ENCODE results near the gene NDUFA8. TPM values are rescaled to one million over a fixed set of nuclear protein-coding genes. Genes with fewer than 3 reads are reported as not detected.

The NDUFA8 gene
- total RNA-seq, 1 donor from 2014 or later, result 297 TPM

GRCh38 chr9:122115176-122116035 is 44.2 kb downstream of the NDUFA8 start:
- intact Hi-C loops (cut with DNase I), result no loop called here
- ATAC-seq, result no peak
- DNase-seq (ENCODE audit: missing footprints), result peak; percentile 32

GRCh38 chr9:122113574-122113973 is 46.0 kb downstream of the NDUFA8 start:
- DNase-seq (ENCODE audit: missing footprints), result no peak
- intact Hi-C loops (cut with DNase I), result no loop called here
- no peak for ATAC-seq

- ATAC-seq (no peak), DNase-seq (ENCODE audit: missing footprints) (no peak)
- intact Hi-C loops (cut with DNase I), result no loop called here
Measured at GRCh38 chr9:122112238-122112637, 47.3 kb downstream of the NDUFA8 start.

- intact Hi-C loops (cut with DNase I), result no loop called here
- no peak for DNase-seq (ENCODE audit: missing footprints)
- ATAC-seq, result no peak
Measured at GRCh38 chr9:122111413-122112085, 48.0 kb downstream of the NDUFA8 start.

GRCh38 chr9:122110100-122110833 is 49.3 kb downstream of the NDUFA8 start:
- intact Hi-C loops (cut with DNase I), result no loop called here
- no peak for ATAC-seq
- DNase-seq (ENCODE audit: missing footprints), result peak; percentile 42

- intact Hi-C loops (cut with DNase I), result no loop called here
- DNase-seq (ENCODE audit: missing footprints) (no peak), ATAC-seq (no peak)
Measured at GRCh38 chr9:122109035-122109813, 50.4 kb downstream of the NDUFA8 start.

- ATAC-seq (peak; percentile 64), DNase-seq (ENCODE audit: missing footprints) (no peak)
- intact Hi-C loops (cut with DNase I), result no loop called here
Measured at GRCh38 chr9:122107291-122107805, 52.2 kb downstream of the NDUFA8 start.

- intact Hi-C loops (cut with DNase I), result no loop called here
- DNase-seq (ENCODE audit: missing footprints), result no peak
- ATAC-seq, result no peak
Measured at GRCh38 chr9:122106576-122106975, 53.0 kb downstream of the NDUFA8 start.

GRCh38 chr9:122103985-122104384 is 55.6 kb downstream of the NDUFA8 start:
- DNase-seq (ENCODE audit: missing footprints) (no peak), ATAC-seq (no peak)
- intact Hi-C loops (cut with DNase I), result loop anchor here (5.0 kb wide), 1 partner anchor 708 kb away; no protein-coding TSS in a partner anchor

- ATAC-seq (no peak), DNase-seq (ENCODE audit: missing footprints) (no peak)
- intact Hi-C loops (cut with DNase I), result loop anchor here (5.0 kb wide), 1 partner anchor 710 kb away; no protein-coding TSS in a partner anchor
Measured at GRCh38 chr9:122102156-122102555, 57.4 kb downstream of the NDUFA8 start.

GRCh38 chr9:122100756-122101155 is 58.8 kb downstream of the NDUFA8 start:
- no peak for DNase-seq (ENCODE audit: missing footprints)
- no peak for ATAC-seq
- intact Hi-C loops (cut with DNase I), result loop anchor here (5.0 kb wide), 1 partner anchor 712 kb away; no protein-coding TSS in a partner anchor

GRCh38 chr9:122099271-122099869 is 60.2 kb downstream of the NDUFA8 start:
- DNase-seq (ENCODE audit: missing footprints), result peak; percentile 93
- peak; percentile 81 for ATAC-seq
- intact Hi-C loops (cut with DNase I), result loop anchor here (1.0 to 10.0 kb wide), 4 partner anchors 24 to 1515 kb away; partner anchors contain the start of gene CDK5RAP2

GRCh38 chr9:122097679-122098315 is 61.8 kb downstream of the NDUFA8 start:
- DNase-seq (ENCODE audit: missing footprints), result no peak
- intact Hi-C loops (cut with DNase I), result loop anchor here (2.0 to 10.0 kb wide), 2 partner anchors 355 to 1513 kb away; partner anchors contain the start of gene CDK5RAP2
- no peak for ATAC-seq

GRCh38 chr9:122096620-122097415 is 62.8 kb downstream of the NDUFA8 start:
- ATAC-seq (no peak), DNase-seq (ENCODE audit: missing footprints) (no peak)
- intact Hi-C loops (cut with DNase I), result loop anchor here (10.0 kb wide), 1 partner anchor 1512 kb away; the partner anchor contains the start of gene CDK5RAP2

GRCh38 chr9:122095010-122095767 is 64.4 kb downstream of the NDUFA8 start:
- no peak for DNase-seq (ENCODE audit: missing footprints)
- intact Hi-C loops (cut with DNase I), result loop anchor here (10.0 kb wide), 1 partner anchor 1510 kb away; the partner anchor contains the start of gene CDK5RAP2
- ATAC-seq, result no peak
